ENCODE measurements around the gene ACAP2. TPM values are rescaled to one million over a fixed set of nuclear protein-coding genes. Genes with fewer than 3 reads are reported as not detected.

ACAP2 gene
- total RNA-seq, 4 donors from 2014 or later, result 41.9 to 53.2 (median 48.0) TPM

- no peaks in the 10 kb centered on the region for H3K9me3 ChIP-seq
- TF ChIP-seq POLR2AphosphoS5 (IDR thresholded peaks at IDR 0.05) (no peak), EP300 (IDR thresholded peaks at IDR 0.05) (no peak), CTCF (IDR thresholded peaks at IDR 0.05) (no peak), POLR2A (IDR thresholded peaks at IDR 0.05) (no peak)
- WGBS, result 94% methylated on average over 2 of the region's 2 CpGs
- no peak overlapping the region for H3K4me3 ChIP-seq
- no peaks in the 10 kb centered on the region for H3K27me3 ChIP-seq
- H3K36me3 ChIP-seq, result no peaks in the 10 kb centered on the region
- no peak overlapping the region for H3K27ac ChIP-seq
- no peak for DNase-seq (ENCODE audit: low spot score in 2 of 2)
- peaks cover 7% of the 10 kb centered on the region for H3K4me1 ChIP-seq
These were observed 17.4 kb upstream of the ACAP2 start for GRCh38 chr3:195460091-195460713.

GRCh38 chr3:195458316-195458717 lies 15.5 kb upstream of the ACAP2 start:
- no peaks in the 10 kb centered on the region for H3K36me3 ChIP-seq
- H3K4me1 ChIP-seq, result peaks cover 7% of the 10 kb centered on the region
- TF ChIP-seq EP300 (IDR thresholded peaks at IDR 0.05) (no peak), POLR2AphosphoS5 (IDR thresholded peaks at IDR 0.05) (no peak), CTCF (IDR thresholded peaks at IDR 0.05) (no peak), POLR2A (IDR thresholded peaks at IDR 0.05) (no peak)
- no peak overlapping the region for H3K27ac ChIP-seq
- no peaks in the 10 kb centered on the region for H3K9me3 ChIP-seq
- WGBS, result 19% methylated on average over 2 of the region's 2 CpGs
- H3K4me3 ChIP-seq, result no peak overlapping the region
- no peak for DNase-seq (ENCODE audit: low spot score in 2 of 2)
- no peaks in the 10 kb centered on the region for H3K27me3 ChIP-seq

GRCh38 chr3:195455789-195456188 lies 13.0 kb upstream of the ACAP2 start:
- Histone ChIP-seq H3K4me1 (peaks cover 6% of the 10 kb centered on the region), H3K36me3 (no peaks in the 10 kb centered on the region), H3K4me3 (no peak overlapping the region), H3K27ac (no peak overlapping the region), H3K9me3 (no peaks in the 10 kb centered on the region), H3K27me3 (no peaks in the 10 kb centered on the region)
- DNase-seq (ENCODE audit: low spot score in 2 of 2), result no peak
- TF ChIP-seq POLR2AphosphoS5 (IDR thresholded peaks at IDR 0.05) (no peak), POLR2A (IDR thresholded peaks at IDR 0.05) (no peak), EP300 (IDR thresholded peaks at IDR 0.05) (no peak), CTCF (IDR thresholded peaks at IDR 0.05) (no peak)
- WGBS, result 89% methylated on average over 7 of the region's 7 CpGs

- H3K27ac ChIP-seq, result no peak overlapping the region
These were observed 10.4 kb upstream of the ACAP2 start for GRCh38 chr3:195453236-195453635.

More at GRCh38 chr3:195453236-195453635, 10.4 kb upstream of the ACAP2 start:
- Histone ChIP-seq H3K9me3 (no peaks in the 10 kb centered on the region), H3K4me1 (peaks cover 6% of the 10 kb centered on the region), H3K27me3 (no peaks in the 10 kb centered on the region), H3K36me3 (no peaks in the 10 kb centered on the region), H3K4me3 (no peak overlapping the region)
- no peak for DNase-seq (ENCODE audit: low spot score in 2 of 2)
- WGBS, result 80% methylated on average over 3 of the region's 3 CpGs
- TF ChIP-seq POLR2A (IDR thresholded peaks at IDR 0.05) (no peak), POLR2AphosphoS5 (IDR thresholded peaks at IDR 0.05) (no peak), EP300 (IDR thresholded peaks at IDR 0.05) (no peak), CTCF (IDR thresholded peaks at IDR 0.05) (no peak)

Data from suprapubic skin (tissue), 4 donors.